NK-92 (cell line): ENCODE measurements around the gene GPR3.

Experiments
- DNase-seq: peaks from one replicate; lab custom pipeline; 2025; ENCODE audit not compliant: unreplicated experiment; lab: John Stamatoyannopoulos, UW

Gene GPR3

GRCh38 chr1:27358038-27358927 lies 34.1 kb upstream of the GPR3 start:
- no peak for DNase-seq

- DNase-seq = no peak
Measured at GRCh38 chr1:27358928-27359313, 33.5 kb upstream of the GPR3 start.

- no peak for DNase-seq
Measured at GRCh38 chr1:27359822-27360158, 32.6 kb upstream of the GPR3 start.

- no peak for DNase-seq
Measured at GRCh38 chr1:27360159-27361043, 32.0 kb upstream of the GPR3 start.

- no peak for DNase-seq
Measured at GRCh38 chr1:27361044-27361402, 31.4 kb upstream of the GPR3 start.

GRCh38 chr1:27361553-27361952 lies 30.9 kb upstream of the GPR3 start:
- no peak for DNase-seq

- DNase-seq = no peak
Measured at GRCh38 chr1:27363766-27364695, 28.4 kb upstream of the GPR3 start.

GRCh38 chr1:27364696-27365371 lies 27.6 kb upstream of the GPR3 start:
- no peak for DNase-seq

GRCh38 chr1:27365372-27366112 lies 26.9 kb upstream of the GPR3 start:
- no peak for DNase-seq

GRCh38 chr1:27366113-27366410 lies 26.4 kb upstream of the GPR3 start:
- DNase-seq = no peak

- DNase-seq = no peak
Measured at GRCh38 chr1:27366411-27367159, 25.8 kb upstream of the GPR3 start, which contains the start of gene MAP3K6. Gene MAP3K6 (minus strand): TSS chr1:27366961. CDS start chr1:27366597, 364 bp downstream.

GRCh38 chr1:27367160-27367650 lies 25.2 kb upstream of the GPR3 start:
- no peak for DNase-seq

GRCh38 chr1:27368869-27369582 lies 23.4 kb upstream of the GPR3 start:
- DNase-seq = no peak

GRCh38 chr1:27372022-27372807 lies 20.2 kb upstream of the GPR3 start:
- DNase-seq = no peak

- DNase-seq = no peak
Measured at GRCh38 chr1:27372808-27373690, 19.4 kb upstream of the GPR3 start.

- no peak for DNase-seq
Measured at GRCh38 chr1:27374362-27375086, 17.9 kb upstream of the GPR3 start, which contains the start of gene FCN3. Gene FCN3 (minus strand): TSS chr1:27374824. CDS start chr1:27374818, 6 bp downstream.
